ENCODE measurements around the gene FOXL3. TPM values are rescaled to one million over a fixed set of nuclear protein-coding genes. Genes with fewer than 3 reads are reported as not detected.

The FOXL3 gene
- total and polyA plus RNA-seq, 2 experiments from 2014 or later = not detected

GRCh38 chr7:256461-256940, 33.5 kb upstream of the FOXL3 start (continued):
- TF ChIP-seq ZNF462 (CRISPR knock-in tag; IDR thresholded peaks at IDR 0.05) = no peak
- TF ChIP-seq POLR2AphosphoS5 (IDR thresholded peaks at IDR 0.05; ENCODE audit: low read depth) = no peak
- TF ChIP-seq ETS1 (IDR thresholded peaks at IDR 0.05) = no peak
- no peak for TF ChIP-seq NANOG (IDR thresholded peaks at IDR 0.05; ENCODE audit: borderline replicate concordance)
- no peak for TF ChIP-seq ZNF114 (CRISPR knock-in tag; IDR thresholded peaks at IDR 0.05)
- no peak for TF ChIP-seq ZNF331 (CRISPR knock-in tag; IDR thresholded peaks at IDR 0.05; ENCODE audit: low read depth)
- TF ChIP-seq REST (IDR thresholded peaks at IDR 0.05; ENCODE audit: unreplicated experiment) = no peak
- TF ChIP-seq EZH2 (IDR thresholded peaks at IDR 0.05; ENCODE audit: low read depth, unreplicated experiment) = no peak
- TF ChIP-seq JUNB (IDR thresholded peaks at IDR 0.05; ENCODE audit: unreplicated experiment) = no peak
- TF ChIP-seq CTCF (conservative IDR thresholded peaks at IDR 0.05; ENCODE audit: low read depth in 2 of 2) = no peak
- TF ChIP-seq CREB1 (CRISPR knock-in tag; IDR thresholded peaks at IDR 0.05; ENCODE audit: low read depth) = no peak

Measured in GM23338 (cell line).